HEK293 (cell line): ENCODE data around the gene ALOXE3.

Experiments
- AEBP2 ChIP-seq: fragments of 450-650 bp; formaldehyde crosslinking; IDR thresholded peaks from 2 replicates; pipeline ENCODE4 v1.5.1; 2016; ENCODE audit warnings: missing biosample characterization, missing genetic modification characterization, borderline replicate concordance
- EGR2 ChIP-seq: fragments of 450-650 bp; formaldehyde crosslinking; IDR thresholded peaks from 2 replicates; pipeline ENCODE4 v1.5.1; 2016; ENCODE audit warnings: low read depth, missing biosample characterization, missing genetic modification characterization
- FEZF1 ChIP-seq: fragments of 450-650 bp; formaldehyde crosslinking; IDR thresholded peaks from 2 replicates; pipeline ENCODE4 v1.5.1; 2016; ENCODE audit warnings: missing biosample characterization, missing genetic modification characterization
- PRDM2 ChIP-seq: fragments of 450-650 bp; formaldehyde crosslinking; IDR thresholded peaks from 2 replicates; pipeline ENCODE4 v1.5.1; 2016; ENCODE audit warnings: missing biosample characterization, missing genetic modification characterization, borderline replicate concordance
- SP2 ChIP-seq: fragments of 450-650 bp; formaldehyde crosslinking; IDR thresholded peaks from 2 replicates; pipeline ENCODE4 v1.5.1; 2016; ENCODE audit warnings: missing biosample characterization, missing genetic modification characterization
- TCF7L2 ChIP-seq: IDR thresholded peaks from 2 replicates; pipeline ENCODE4 v1.6.1; 2011; ENCODE audit warnings: low read depth, mild to moderate bottlenecking, inconsistent platforms, low read length, moderate library complexity, borderline replicate concordance
- ZBTB10 ChIP-seq: fragments of 450-650 bp; formaldehyde crosslinking; IDR thresholded peaks from 2 replicates; pipeline ENCODE4 v1.5.1; 2016; ENCODE audit warnings: missing biosample characterization, missing genetic modification characterization
- ZNF132 ChIP-seq: fragments of 450-650 bp; formaldehyde crosslinking; IDR thresholded peaks from 2 replicates; pipeline ENCODE4 v1.5.1; 2017; ENCODE audit warnings: missing biosample characterization, missing genetic modification characterization, borderline replicate concordance
- ZNF16 ChIP-seq: fragments of 450-650 bp; formaldehyde crosslinking; IDR thresholded peaks from 2 replicates; pipeline ENCODE4 v1.5.1; 2016; ENCODE audit warnings: low read depth, missing biosample characterization, missing genetic modification characterization
- ZNF174 ChIP-seq: fragments of 450-650 bp; formaldehyde crosslinking; IDR thresholded peaks from 2 replicates; pipeline ENCODE4 v1.5.0; 2017; ENCODE audit warnings: missing biosample characterization, mild to moderate bottlenecking, missing genetic modification characterization
- ZNF18 ChIP-seq: fragments of 450-650 bp; formaldehyde crosslinking; IDR thresholded peaks from 2 replicates; pipeline ENCODE4 v1.5.1; 2016; ENCODE audit warnings: missing biosample characterization, missing genetic modification characterization
- ZNF211 ChIP-seq: fragments of 450-650 bp; formaldehyde crosslinking; IDR thresholded peaks from 2 replicates; pipeline ENCODE4 v1.5.1; 2016; ENCODE audit warnings: low read depth, missing biosample characterization, missing genetic modification characterization
- ZNF350 ChIP-seq: fragments of 450-650 bp; formaldehyde crosslinking; IDR thresholded peaks from 2 replicates; pipeline ENCODE4 v1.5.0; 2017; ENCODE audit warnings: missing biosample characterization, mild to moderate bottlenecking, missing genetic modification characterization
- ZNF366 ChIP-seq: fragments of 450-650 bp; formaldehyde crosslinking; conservative IDR thresholded peaks from 2 replicates; pipeline ENCODE4 v1.5.1; 2016; ENCODE audit warnings: missing biosample characterization, missing genetic modification characterization
- ZNF48 ChIP-seq: fragments of 450-650 bp; formaldehyde crosslinking; IDR thresholded peaks from 2 replicates; pipeline ENCODE4 v1.5.1; 2016; ENCODE audit warnings: missing biosample characterization, missing genetic modification characterization
- ZNF510 ChIP-seq: fragments of 450-650 bp; formaldehyde crosslinking; IDR thresholded peaks from 2 replicates; pipeline ENCODE4 v1.5.1; 2018; ENCODE audit warnings: mild to moderate bottlenecking, missing genetic modification characterization, missing biosample characterization; ENCODE audit not compliant: insufficient replicate concordance
- ZNF521 ChIP-seq: fragments of 450-650 bp; formaldehyde crosslinking; IDR thresholded peaks from 2 replicates; pipeline ENCODE4 v1.5.1; 2017; ENCODE audit warnings: missing biosample characterization, mild to moderate bottlenecking, missing genetic modification characterization
- ZNF549 ChIP-seq: fragments of 450-650 bp; IDR thresholded peaks from 2 replicates; pipeline ENCODE4 v1.5.1; 2018; ENCODE audit warnings: missing biosample characterization, missing genetic modification characterization, mild to moderate bottlenecking, inconsistent platforms, moderate library complexity
- ZNF561 ChIP-seq: fragments of 450-650 bp; IDR thresholded peaks from 2 replicates; pipeline ENCODE4 v1.5.1; 2018; ENCODE audit warnings: missing biosample characterization, missing genetic modification characterization, borderline replicate concordance
- TF ChIP-seq, protein P1 (sequence below): fragments of 450-650 bp; formaldehyde crosslinking; IDR thresholded peaks from 2 replicates; pipeline ENCODE4 v1.5.1; 2017; ENCODE audit warnings: missing biosample characterization, mild to moderate bottlenecking, missing genetic modification characterization, moderate library complexity
- TF ChIP-seq, protein P2 (sequence below): sonication (generic); formaldehyde crosslinking; IDR thresholded peaks from 2 replicates; pipeline ENCODE4 v1.8.1; 2022; ENCODE audit warnings: mild to moderate bottlenecking, moderate library complexity, missing genetic modification reagents
- TF ChIP-seq, protein P3 (sequence below): fragments of 450-650 bp; formaldehyde crosslinking; IDR thresholded peaks from 2 replicates; pipeline ENCODE4 v1.5.1; 2017; ENCODE audit warnings: missing biosample characterization, missing genetic modification characterization

Gene ALOXE3

GRCh38 chr17:8118769-8119580 lies 661 bp upstream of the ALOXE3 start (continued):
- TF ChIP-seq ZNF366 (no peak), SP2 (peak; percentile 41), ZNF510 (tag by site-specific recombination) (no peak), AEBP2 (tag by site-specific recombination) (no peak), ZNF16 (tag by site-specific recombination) (no peak), ZBTB10 (tag by site-specific recombination) (no peak; the same call in 1 of the 2 replicates), ZNF350 (tag by site-specific recombination) (no peak), TCF7L2 (no peak), EGR2 (no peak), ZNF521 (tag by site-specific recombination) (no peak), ZNF18 (tag by site-specific recombination) (no peak), ZNF549 (tag by site-specific recombination) (no peak), ZNF211 (tag by site-specific recombination) (no peak), ZNF174 (tag by site-specific recombination) (no peak), ZNF48 (tag by site-specific recombination) (no peak), FEZF1 (peak; percentile 72), PRDM2 (no peak), ZNF132 (tag by site-specific recombination) (no peak), ZNF561 (tag by site-specific recombination) (peak; percentile 80; the same call in 1 of the 2 replicates)
- TF ChIP-seq, protein P1, sequence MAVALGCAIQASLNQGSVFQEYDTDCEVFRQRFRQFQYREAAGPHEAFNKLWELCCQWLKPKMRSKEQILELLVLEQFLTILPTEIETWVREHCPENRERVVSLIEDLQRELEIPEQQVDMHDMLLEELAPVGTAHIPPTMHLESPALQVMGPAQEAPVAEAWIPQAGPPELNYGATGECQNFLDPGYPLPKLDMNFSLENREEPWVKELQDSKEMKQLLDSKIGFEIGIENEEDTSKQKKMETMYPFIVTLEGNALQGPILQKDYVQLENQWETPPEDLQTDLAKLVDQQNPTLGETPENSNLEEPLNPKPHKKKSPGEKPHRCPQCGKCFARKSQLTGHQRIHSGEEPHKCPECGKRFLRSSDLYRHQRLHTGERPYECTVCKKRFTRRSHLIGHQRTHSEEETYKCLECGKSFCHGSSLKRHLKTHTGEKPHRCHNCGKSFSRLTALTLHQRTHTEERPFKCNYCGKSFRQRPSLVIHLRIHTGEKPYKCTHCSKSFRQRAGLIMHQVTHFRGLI (tag by site-specific recombination): no peak
- TF ChIP-seq, protein P2, sequence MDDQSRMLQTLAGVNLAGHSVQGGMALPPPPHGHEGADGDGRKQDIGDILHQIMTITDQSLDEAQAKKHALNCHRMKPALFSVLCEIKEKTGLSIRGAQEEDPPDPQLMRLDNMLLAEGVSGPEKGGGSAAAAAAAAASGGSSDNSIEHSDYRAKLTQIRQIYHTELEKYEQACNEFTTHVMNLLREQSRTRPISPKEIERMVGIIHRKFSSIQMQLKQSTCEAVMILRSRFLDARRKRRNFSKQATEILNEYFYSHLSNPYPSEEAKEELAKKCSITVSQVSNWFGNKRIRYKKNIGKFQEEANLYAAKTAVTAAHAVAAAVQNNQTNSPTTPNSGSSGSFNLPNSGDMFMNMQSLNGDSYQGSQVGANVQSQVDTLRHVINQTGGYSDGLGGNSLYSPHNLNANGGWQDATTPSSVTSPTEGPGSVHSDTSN (CRISPR knock-in tag): no peak
- TF ChIP-seq, protein P3, sequence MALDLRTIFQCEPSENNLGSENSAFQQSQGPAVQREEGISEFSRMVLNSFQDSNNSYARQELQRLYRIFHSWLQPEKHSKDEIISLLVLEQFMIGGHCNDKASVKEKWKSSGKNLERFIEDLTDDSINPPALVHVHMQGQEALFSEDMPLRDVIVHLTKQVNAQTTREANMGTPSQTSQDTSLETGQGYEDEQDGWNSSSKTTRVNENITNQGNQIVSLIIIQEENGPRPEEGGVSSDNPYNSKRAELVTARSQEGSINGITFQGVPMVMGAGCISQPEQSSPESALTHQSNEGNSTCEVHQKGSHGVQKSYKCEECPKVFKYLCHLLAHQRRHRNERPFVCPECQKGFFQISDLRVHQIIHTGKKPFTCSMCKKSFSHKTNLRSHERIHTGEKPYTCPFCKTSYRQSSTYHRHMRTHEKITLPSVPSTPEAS (tag by site-specific recombination): no peak; the same call in 1 of the 2 replicates
